H1 (cell line): Measurements from ENCODE around the gene COL6A5. TPM values are rescaled to one million over a fixed set of nuclear protein-coding genes. Genes with fewer than 3 reads are reported as not detected.

Source experiments
- CBX5 ChIP-seq: fragments of 300-800, 300-1000 bp; sonication (generic); IDR thresholded peaks from 2 replicates; pipeline ENCODE4 v1.7.1; 2016; ENCODE audit warnings: antibody characterized with exemption, low read length, low read depth
- EGR1 ChIP-seq: IDR thresholded peaks from 2 replicates; pipeline ENCODE4 v1.6.1; 2011; ENCODE audit warnings: low read depth, low read length, borderline replicate concordance
- SIRT6 ChIP-seq: IDR thresholded peaks from one replicate; pipeline ENCODE4 v1.7.1; 2012; ENCODE audit warnings: low read length, inconsistent platforms
- SUZ12 ChIP-seq: fragments of 200-600 bp; sonication (generic); IDR thresholded peaks from 2 replicates; pipeline ENCODE4 v1.6.1; 2012; ENCODE audit warnings: mild to moderate bottlenecking, inconsistent platforms, low read length, moderate library complexity, mixed read lengths
- TAF7 ChIP-seq: optimal IDR thresholded peaks from 2 replicates; pipeline ENCODE3; 2011; ENCODE audit warnings: low read depth, mild to moderate bottlenecking, inconsistent platforms, low read length, moderate library complexity, borderline replicate concordance
- TCF12 ChIP-seq: IDR thresholded peaks from 2 replicates; pipeline ENCODE4 v1.6.1; 2011; ENCODE audit warnings: low read depth, mild to moderate bottlenecking, low read length
- TEAD4 ChIP-seq: IDR thresholded peaks from 2 replicates; pipeline ENCODE4 v1.6.1; 2012; ENCODE audit warnings: low read depth, low read length, inconsistent platforms, mixed read lengths
- polyA plus RNA-seq, 7 experiments: library from polyadenylated mRNA; depleted of rRNA in 3 of 7; stranded (reverse) in 5 of 7; unstranded in 2 of 7; fragments of >200 nt in 5 of 7; fragments of 200-250 nt in 2 of 7; gene quantifications; 1 replicate in 5 of 7; 2 replicates in 1 of 7; 4 replicates in 1 of 7; pipeline versions ENCODE4 v1.2.1 to v1.2.3, GENCODE V29; 2011 to 2013; ENCODE audit warnings: missing spikeins in 2 of 7, mixed read lengths in 2 of 7
- total RNA-seq: library from RNA; stranded (reverse); fragmentation: NEBNext Ultra II Directional; extraction: Animal tissue kit (Norgen Biotek cat#: 25700); gene quantifications from 2 replicates; pipeline ENCODE4 v1.2.1, GENCODE V29; 2021
- TF ChIP-seq, protein P1 (sequence below): fragments of 300-600 bp; sonication (generic); IDR thresholded peaks from 2 replicates; pipeline ENCODE4 v1.7.1; 2012; ENCODE audit warnings: low read length, moderate library complexity, mild to moderate bottlenecking, inconsistent platforms; ENCODE audit not compliant: insufficient replicate concordance
- TF ChIP-seq, protein P2 (sequence below), 3 experiments: IDR thresholded peaks; 1 replicate in 2 of 3; 2 replicates in 1 of 3; pipeline versions ENCODE4 v1.5.1 to v1.6.1; 2011; ENCODE audit warnings: low read length in 3 of 3, mild to moderate bottlenecking in 3 of 3, inconsistent platforms in 2 of 3, low read depth in 1 of 3, moderate library complexity in 1 of 3; ENCODE audit not compliant: insufficient read depth in 1 of 3; ENCODE audit errors: control extremely low read depth in 1 of 3

COL6A5 gene
- total and polyA plus RNA-seq, 2 of the 8 experiments (the other 6 are each of a cell fraction or from before 2014, with no cell fraction given) = 0.05 to 0.06 TPM

GRCh38 chr3:130345487-130346079, at the start of gene COL6A5 (continued):
- TF ChIP-seq, protein P1, sequence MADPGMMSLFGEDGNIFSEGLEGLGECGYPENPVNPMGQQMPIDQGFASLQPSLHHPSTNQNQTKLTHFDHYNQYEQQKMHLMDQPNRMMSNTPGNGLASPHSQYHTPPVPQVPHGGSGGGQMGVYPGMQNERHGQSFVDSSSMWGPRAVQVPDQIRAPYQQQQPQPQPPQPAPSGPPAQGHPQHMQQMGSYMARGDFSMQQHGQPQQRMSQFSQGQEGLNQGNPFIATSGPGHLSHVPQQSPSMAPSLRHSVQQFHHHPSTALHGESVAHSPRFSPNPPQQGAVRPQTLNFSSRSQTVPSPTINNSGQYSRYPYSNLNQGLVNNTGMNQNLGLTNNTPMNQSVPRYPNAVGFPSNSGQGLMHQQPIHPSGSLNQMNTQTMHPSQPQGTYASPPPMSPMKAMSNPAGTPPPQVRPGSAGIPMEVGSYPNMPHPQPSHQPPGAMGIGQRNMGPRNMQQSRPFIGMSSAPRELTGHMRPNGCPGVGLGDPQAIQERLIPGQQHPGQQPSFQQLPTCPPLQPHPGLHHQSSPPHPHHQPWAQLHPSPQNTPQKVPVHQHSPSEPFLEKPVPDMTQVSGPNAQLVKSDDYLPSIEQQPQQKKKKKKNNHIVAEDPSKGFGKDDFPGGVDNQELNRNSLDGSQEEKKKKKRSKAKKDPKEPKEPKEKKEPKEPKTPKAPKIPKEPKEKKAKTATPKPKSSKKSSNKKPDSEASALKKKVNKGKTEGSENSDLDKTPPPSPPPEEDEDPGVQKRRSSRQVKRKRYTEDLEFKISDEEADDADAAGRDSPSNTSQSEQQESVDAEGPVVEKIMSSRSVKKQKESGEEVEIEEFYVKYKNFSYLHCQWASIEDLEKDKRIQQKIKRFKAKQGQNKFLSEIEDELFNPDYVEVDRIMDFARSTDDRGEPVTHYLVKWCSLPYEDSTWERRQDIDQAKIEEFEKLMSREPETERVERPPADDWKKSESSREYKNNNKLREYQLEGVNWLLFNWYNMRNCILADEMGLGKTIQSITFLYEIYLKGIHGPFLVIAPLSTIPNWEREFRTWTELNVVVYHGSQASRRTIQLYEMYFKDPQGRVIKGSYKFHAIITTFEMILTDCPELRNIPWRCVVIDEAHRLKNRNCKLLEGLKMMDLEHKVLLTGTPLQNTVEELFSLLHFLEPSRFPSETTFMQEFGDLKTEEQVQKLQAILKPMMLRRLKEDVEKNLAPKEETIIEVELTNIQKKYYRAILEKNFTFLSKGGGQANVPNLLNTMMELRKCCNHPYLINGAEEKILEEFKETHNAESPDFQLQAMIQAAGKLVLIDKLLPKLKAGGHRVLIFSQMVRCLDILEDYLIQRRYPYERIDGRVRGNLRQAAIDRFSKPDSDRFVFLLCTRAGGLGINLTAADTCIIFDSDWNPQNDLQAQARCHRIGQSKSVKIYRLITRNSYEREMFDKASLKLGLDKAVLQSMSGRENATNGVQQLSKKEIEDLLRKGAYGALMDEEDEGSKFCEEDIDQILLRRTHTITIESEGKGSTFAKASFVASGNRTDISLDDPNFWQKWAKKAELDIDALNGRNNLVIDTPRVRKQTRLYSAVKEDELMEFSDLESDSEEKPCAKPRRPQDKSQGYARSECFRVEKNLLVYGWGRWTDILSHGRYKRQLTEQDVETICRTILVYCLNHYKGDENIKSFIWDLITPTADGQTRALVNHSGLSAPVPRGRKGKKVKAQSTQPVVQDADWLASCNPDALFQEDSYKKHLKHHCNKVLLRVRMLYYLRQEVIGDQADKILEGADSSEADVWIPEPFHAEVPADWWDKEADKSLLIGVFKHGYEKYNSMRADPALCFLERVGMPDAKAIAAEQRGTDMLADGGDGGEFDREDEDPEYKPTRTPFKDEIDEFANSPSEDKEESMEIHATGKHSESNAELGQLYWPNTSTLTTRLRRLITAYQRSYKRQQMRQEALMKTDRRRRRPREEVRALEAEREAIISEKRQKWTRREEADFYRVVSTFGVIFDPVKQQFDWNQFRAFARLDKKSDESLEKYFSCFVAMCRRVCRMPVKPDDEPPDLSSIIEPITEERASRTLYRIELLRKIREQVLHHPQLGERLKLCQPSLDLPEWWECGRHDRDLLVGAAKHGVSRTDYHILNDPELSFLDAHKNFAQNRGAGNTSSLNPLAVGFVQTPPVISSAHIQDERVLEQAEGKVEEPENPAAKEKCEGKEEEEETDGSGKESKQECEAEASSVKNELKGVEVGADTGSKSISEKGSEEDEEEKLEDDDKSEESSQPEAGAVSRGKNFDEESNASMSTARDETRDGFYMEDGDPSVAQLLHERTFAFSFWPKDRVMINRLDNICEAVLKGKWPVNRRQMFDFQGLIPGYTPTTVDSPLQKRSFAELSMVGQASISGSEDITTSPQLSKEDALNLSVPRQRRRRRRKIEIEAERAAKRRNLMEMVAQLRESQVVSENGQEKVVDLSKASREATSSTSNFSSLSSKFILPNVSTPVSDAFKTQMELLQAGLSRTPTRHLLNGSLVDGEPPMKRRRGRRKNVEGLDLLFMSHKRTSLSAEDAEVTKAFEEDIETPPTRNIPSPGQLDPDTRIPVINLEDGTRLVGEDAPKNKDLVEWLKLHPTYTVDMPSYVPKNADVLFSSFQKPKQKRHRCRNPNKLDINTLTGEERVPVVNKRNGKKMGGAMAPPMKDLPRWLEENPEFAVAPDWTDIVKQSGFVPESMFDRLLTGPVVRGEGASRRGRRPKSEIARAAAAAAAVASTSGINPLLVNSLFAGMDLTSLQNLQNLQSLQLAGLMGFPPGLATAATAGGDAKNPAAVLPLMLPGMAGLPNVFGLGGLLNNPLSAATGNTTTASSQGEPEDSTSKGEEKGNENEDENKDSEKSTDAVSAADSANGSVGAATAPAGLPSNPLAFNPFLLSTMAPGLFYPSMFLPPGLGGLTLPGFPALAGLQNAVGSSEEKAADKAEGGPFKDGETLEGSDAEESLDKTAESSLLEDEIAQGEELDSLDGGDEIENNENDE = no peak
- no peak for TF ChIP-seq TCF12
- TF ChIP-seq, protein P2, sequence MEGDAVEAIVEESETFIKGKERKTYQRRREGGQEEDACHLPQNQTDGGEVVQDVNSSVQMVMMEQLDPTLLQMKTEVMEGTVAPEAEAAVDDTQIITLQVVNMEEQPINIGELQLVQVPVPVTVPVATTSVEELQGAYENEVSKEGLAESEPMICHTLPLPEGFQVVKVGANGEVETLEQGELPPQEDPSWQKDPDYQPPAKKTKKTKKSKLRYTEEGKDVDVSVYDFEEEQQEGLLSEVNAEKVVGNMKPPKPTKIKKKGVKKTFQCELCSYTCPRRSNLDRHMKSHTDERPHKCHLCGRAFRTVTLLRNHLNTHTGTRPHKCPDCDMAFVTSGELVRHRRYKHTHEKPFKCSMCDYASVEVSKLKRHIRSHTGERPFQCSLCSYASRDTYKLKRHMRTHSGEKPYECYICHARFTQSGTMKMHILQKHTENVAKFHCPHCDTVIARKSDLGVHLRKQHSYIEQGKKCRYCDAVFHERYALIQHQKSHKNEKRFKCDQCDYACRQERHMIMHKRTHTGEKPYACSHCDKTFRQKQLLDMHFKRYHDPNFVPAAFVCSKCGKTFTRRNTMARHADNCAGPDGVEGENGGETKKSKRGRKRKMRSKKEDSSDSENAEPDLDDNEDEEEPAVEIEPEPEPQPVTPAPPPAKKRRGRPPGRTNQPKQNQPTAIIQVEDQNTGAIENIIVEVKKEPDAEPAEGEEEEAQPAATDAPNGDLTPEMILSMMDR (IDR thresholded peaks at IDR 0.05; ENCODE audit: control extremely low read depth in 1 of 3, insufficient read depth in 1 of 3, low read depth in 1 of 3, low read length in 3 of 3) = no peak
- no peak for TF ChIP-seq TAF7
- TF ChIP-seq SIRT6 = no peak
- TF ChIP-seq EGR1 = no peak
- TF ChIP-seq SUZ12 = peak; percentile 53
- TF ChIP-seq TEAD4 = no peak
- TF ChIP-seq CBX5 = no peak
